NCI-H1105 (cell line): Measurements from ENCODE around the gene ARHGEF4.

Experiments
- DNase-seq: peaks from one replicate; lab custom pipeline; 2025; lab: John Stamatoyannopoulos, UW

ARHGEF4 gene

GRCh38 chr2:130819608-130820278 lies 17.0 kb upstream of the ARHGEF4 start:
- DNase-seq = no peak

GRCh38 chr2:130820279-130820861 lies 16.3 kb upstream of the ARHGEF4 start:
- DNase-seq = no peak

- no peak for DNase-seq
Measured at GRCh38 chr2:130821867-130822266, 14.8 kb upstream of the ARHGEF4 start.

- no peak for DNase-seq
Measured at GRCh38 chr2:130822766-130823165, 13.9 kb upstream of the ARHGEF4 start.

- no peak for DNase-seq
Measured at GRCh38 chr2:130823171-130823885, 13.4 kb upstream of the ARHGEF4 start.

- no peak for DNase-seq
Measured at GRCh38 chr2:130823886-130824491, 12.7 kb upstream of the ARHGEF4 start.

GRCh38 chr2:130824492-130825061 lies 12.1 kb upstream of the ARHGEF4 start:
- DNase-seq = no peak

GRCh38 chr2:130825231-130825965 lies 11.3 kb upstream of the ARHGEF4 start:
- no peak for DNase-seq

- no peak for DNase-seq
Measured at GRCh38 chr2:130825966-130826253, 10.8 kb upstream of the ARHGEF4 start.

GRCh38 chr2:130826419-130826818 lies 10.3 kb upstream of the ARHGEF4 start:
- DNase-seq = no peak

- DNase-seq = no peak
Measured at GRCh38 chr2:130826821-130827501, 9.8 kb upstream of the ARHGEF4 start.

- DNase-seq = no peak
Measured at GRCh38 chr2:130827502-130828251, 9.0 kb upstream of the ARHGEF4 start.

GRCh38 chr2:130828461-130828860 lies 8.3 kb upstream of the ARHGEF4 start:
- no peak for DNase-seq

- no peak for DNase-seq
Measured at GRCh38 chr2:130829015-130829414, 7.7 kb upstream of the ARHGEF4 start.

GRCh38 chr2:130830538-130830937 lies 6.2 kb upstream of the ARHGEF4 start:
- no peak for DNase-seq

GRCh38 chr2:130831356-130831755 lies 5.4 kb upstream of the ARHGEF4 start:
- DNase-seq = no peak

- no peak for DNase-seq
Measured at GRCh38 chr2:130832296-130832940, 4.3 kb upstream of the ARHGEF4 start.

GRCh38 chr2:130834091-130834930 lies 2.4 kb upstream of the ARHGEF4 start:
- no peak for DNase-seq
